HG03103 (cell line): ENCODE data around the gene OST4.

Source experiments
- ATAC-seq: cut with Tn5 transposase; IDR thresholded peaks from one replicate; pipeline ENCODE4 v1.9.1; 2021; ENCODE audit warnings: low read depth; ENCODE audit not compliant: unreplicated experiment

Gene OST4

GRCh38 chr2:27093430-27094352, 22.2 kb upstream of the OST4 start:
- ATAC-seq: no peak

GRCh38 chr2:27092696-27093429, 21.4 kb upstream of the OST4 start:
- ATAC-seq: no peak

DNA sequence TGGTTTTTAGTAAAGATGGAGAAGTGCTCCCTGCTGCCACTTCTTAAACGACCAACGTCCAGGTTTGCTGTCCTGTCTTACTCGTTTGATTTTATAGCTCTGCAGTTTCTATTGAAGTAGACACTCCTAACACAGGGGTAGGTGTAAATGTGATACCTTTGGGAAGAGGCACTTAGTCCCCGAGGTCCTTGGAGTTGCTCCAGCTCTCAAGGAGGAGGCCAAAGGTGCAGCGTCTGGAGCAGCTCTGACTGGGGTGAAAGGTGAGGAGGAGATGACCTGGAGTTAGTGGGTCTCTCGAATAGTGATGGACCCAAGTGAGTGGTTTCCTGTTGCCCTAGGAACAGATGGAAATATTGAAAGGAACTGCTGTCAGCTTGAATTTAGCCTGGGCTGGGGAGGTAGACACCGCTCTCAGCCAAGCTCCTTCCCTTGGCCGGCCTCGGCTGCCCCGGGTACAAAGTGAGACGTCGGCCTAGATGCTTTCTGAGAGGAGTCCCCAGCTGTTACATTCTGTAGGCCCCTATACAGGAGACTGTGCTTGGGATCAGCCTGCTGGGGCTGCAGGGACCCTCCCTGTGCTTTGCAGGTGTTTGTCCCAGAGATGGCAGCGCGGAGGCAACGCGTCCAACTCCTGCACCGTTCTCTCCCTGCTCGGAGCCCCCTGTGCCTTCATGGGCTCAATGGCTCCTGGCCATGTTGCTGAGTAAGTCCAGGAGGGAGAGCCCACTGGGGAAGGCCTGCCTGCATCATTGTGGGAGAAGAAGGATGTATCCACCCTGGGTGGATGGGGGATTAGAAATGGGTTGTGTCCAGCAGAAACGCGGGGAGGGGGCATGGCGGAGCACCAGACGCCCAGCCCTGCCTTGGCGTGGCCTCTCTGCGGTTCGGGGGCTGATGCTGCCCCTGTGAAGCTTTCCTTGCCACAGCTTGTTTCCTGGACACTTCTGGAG, 20.6 kb upstream of the OST4 start:
- no peak for ATAC-seq

DNA sequence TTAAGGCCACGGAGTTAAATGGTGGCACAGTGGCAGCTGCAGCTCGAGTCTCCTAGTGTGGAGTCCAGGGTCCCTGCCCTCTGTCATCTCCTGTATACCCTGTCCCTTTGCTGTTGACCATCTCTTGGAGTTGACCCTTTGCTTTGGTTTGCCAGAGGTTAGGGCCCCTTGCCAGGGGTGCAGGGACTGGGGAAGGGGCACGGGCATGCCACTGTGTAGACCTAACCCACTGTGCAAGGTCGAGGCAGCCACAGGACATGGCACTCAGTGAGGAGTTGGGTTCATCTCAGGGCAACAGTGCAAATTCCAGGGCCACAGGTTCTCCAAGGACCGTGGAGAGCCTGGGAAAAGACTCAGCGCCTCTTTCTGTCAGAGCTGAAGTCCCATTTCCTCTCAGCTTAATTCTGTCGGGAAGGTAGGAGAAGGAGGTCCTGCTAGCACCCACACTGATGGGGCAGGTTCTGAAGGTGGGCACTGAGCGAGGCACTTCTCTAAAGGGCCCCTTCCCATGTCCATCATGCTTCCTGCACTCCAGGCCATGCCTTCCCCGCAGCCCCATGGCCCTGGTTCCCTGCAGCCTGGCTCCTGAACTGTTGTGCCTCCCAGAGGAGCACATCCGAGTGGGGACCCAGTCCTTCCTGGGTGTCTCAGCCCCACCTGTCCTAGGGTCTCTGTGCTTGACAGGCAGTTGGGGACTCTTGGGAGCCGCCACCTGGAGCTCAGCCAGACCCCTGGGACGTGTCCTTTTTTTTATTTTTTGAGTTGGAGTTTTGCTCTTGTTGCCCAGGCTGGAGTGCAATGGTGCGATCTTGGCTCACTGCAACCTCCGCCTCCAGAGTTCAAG, 17.9 kb upstream of the OST4 start:
- ATAC-seq: no peak

GRCh38 chr2:27088634-27089033, 17.2 kb upstream of the OST4 start:
- no peak for ATAC-seq

- no peak for ATAC-seq
These were observed 16.5 kb upstream of the OST4 start for GRCh38 chr2:27087823-27088410.

DNA sequence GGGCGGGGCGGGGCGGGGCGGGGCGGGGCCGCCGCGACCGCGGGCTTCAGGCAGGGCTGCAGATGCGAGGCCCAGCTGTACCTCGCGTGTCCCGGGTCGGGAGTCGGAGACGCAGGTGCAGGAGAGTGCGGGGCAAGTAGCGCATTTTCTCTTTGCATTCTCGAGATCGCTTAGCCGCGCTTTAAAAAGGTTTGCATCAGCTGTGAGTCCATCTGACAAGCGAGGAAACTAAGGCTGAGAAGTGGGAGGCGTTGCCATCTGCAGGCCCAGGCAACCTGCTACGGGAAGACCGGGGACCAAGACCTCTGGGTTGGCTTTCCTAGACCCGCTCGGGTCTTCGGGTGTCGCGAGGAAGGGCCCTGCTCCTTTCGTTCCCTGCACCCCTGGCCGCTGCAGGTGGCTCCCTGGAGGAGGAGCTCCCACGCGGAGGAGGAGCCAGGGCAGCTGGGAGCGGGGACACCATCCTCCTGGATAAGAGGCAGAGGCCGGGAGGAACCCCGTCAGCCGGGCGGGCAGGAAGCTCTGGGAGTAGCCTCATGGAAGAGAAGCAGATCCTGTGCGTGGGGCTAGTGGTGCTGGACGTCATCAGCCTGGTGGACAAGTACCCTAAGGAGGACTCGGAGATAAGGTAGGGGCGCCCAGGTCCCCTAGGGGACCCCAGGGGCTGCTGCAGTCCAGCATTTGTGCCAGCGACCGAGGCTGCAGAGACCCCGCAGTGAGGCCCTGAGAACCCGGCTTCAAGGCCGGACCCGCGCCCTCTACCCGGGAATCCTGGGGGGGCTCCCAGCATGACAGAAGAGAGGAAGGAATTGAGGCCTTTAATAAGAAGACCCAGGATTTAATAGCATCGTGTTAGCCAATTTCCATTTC, 15.5 kb upstream of the OST4 start, which contains the start of gene KHK:
Gene KHK, plus strand, starts transcription at position 49 of the 870 bp plus-strand sequence. Its CDS starts 488 bp downstream, at position 537.
- no peak for ATAC-seq

DNA sequence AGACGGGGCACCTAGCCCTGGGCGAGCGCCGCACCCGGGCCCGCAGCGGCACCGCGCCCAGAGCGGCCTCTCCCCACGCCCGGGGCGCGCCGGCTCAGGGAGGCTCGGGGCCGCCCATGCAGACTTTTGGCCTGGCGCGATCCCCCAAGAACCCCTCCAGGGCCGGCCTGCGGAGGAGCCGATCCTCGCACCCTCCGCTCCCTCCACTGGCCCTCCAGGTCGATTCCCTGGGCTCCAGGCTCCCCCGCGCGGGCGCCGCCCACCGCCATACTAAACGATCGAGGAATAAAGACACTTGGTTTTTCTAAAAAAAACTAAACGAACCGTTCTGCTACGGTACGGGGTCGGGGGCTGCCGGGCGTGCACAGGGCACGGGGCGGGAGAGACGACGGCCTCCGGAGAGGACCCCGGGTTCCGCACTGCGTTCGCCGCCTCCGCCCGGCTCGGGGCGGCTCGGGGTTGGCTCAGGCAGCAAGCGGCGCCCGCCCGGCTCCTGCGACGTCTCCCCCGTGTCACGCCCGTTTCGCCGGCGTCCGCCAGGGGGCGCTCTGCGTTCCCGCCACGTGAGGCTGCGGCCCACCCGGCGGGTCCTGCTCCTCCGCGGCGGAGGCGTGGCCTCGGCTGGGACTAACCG, 14.8 kb upstream of the OST4 start:
- peak; percentile 72 for ATAC-seq

- ATAC-seq: peak; percentile 4
These were observed 14.2 kb upstream of the OST4 start for GRCh38 chr2:27085673-27086089.

- no peak for ATAC-seq
These were observed 13.7 kb upstream of the OST4 start for GRCh38 chr2:27085062-27085672.

- ATAC-seq: no peak
These were observed 13.0 kb upstream of the OST4 start for GRCh38 chr2:27084297-27085061.

GRCh38 chr2:27083410-27084296, 12.2 kb upstream of the OST4 start:
- ATAC-seq: no peak

DNA sequence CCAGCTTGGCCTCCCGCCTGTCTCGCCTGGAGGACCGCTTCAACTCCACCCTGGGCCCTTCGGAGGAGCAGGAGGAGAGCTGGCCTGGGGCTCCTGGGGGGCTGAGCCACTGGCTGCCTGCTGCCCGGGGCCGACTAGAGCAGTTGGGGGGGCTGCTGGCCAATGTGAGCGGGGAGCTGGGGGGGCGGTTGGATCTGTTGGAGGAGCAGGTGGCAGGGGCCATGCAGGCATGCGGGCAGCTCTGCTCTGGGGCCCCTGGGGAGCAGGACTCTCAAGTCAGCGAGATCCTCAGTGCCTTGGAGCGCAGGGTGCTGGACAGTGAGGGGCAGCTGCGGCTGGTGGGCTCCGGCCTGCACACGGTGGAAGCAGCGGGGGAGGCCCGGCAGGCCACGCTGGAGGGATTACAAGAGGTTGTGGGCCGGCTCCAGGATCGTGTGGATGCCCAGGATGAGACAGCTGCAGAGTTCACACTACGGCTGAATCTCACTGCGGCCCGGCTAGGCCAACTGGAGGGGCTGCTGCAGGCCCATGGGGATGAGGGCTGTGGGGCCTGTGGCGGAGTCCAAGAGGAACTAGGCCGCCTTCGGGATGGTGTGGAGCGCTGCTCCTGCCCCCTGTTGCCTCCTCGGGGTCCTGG, 11.4 kb upstream of the OST4 start:
- ATAC-seq: no peak

DNA sequence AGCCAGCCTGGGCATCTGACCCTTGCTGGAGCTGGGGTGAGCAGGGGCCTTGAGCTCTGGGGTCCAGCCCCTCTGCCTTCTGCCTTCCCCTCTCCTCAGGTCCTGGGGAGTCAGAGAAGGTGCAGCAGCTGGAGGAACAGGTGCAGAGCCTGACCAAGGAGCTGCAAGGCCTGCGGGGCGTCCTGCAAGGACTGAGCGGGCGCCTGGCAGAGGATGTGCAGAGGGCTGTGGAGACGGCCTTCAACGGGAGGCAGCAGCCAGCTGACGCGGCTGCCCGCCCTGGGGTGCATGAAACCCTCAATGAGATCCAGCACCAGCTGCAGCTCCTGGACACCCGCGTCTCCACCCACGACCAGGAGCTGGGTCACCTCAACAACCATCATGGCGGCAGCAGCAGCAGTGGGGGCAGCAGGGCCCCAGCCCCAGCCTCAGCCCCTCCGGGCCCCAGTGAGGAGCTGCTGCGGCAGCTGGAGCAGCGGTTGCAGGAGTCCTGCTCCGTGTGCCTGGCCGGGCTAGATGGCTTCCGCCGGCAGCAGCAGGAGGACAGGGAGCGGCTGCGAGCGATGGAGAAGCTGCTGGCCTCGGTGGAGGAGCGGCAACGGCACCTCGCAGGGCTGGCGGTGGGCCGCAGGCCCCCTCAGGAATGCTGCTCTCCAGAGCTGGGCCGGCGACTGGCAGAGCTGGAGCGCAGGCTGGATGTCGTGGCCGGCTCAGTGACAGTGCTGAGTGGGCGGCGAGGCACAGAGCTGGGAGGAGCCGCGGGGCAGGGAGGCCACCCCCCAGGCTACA, 10.7 kb upstream of the OST4 start:
- ATAC-seq: no peak

DNA sequence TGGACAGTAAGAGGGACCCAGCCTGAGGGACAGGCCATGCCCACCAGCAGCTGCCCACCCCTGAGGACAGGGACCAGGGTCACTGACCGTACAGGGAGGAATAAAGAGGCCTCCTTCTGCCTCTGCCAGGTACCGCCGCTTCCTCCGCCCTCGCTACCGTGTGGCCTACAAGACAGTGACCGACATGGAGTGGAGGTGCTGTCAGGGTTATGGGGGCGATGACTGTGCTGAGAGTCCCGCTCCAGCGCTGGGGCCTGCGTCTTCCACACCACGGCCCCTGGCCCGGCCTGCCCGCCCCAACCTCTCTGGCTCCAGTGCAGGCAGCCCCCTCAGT, 9.1 kb upstream of the OST4 start:
- ATAC-seq: no peak
